ENCODE results near the gene GP1BA. TPM values are rescaled to one million over a fixed set of nuclear protein-coding genes. Genes with fewer than 3 reads are reported as not detected.

The GP1BA gene
- total RNA-seq (not detected in 2 replicates), polyA plus RNA-seq (not detected in 2 replicates), polyA minus RNA-seq (not detected in 2 replicates), Bru-seq, nascent RNA (not detected), BruChase-seq, experiment 1, labeled RNA remaining after a 6-hour chase (not detected), BruChase-seq, experiment 2, labeled RNA remaining after a 2-hour chase (not detected)
- not detected in 2 replicates for polyA plus RNA-seq (2011; cell fraction: cytosol; rRNA removed)
- polyA plus RNA-seq (2011; cell fraction: nucleus; rRNA removed) = not detected in 2 replicates
- 0.35 and 0.70 TPM in 2 replicates for polyA plus RNA-seq (2012)
- not detected for polyA minus RNA-seq (2011; cell fraction: cytosol; rRNA and poly(A)+ RNA removed)
- polyA minus RNA-seq (2011; cell fraction: nucleus; rRNA and poly(A)+ RNA removed) = not detected in 2 replicates
- long read RNA-seq, partial matches to known transcripts = 0 of 22 reads
- long read RNA-seq, other reads (novel, unspliced or antisense) = 22 of 22 reads

DNA sequence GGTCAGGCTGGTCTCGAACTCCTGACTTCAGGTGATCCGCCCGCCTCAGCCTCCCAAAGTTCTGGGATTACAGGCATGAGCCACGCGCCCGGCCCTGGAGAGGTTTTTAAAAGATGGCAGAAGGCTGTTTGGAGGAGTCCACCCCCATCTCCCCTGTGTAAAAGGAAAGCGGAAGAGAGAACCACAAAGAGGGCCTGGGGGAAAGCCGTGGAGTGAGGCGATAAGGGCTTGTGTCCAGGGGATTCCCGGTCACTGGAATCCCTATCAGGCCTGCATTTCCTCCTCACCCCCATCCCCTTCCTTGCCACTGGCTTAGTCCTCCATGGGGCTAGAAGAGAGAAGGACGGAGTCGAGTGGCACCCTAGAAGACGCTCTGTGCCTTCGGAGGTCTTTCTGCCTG is at the start of gene GP1BA:
Gene GP1BA (plus strand): TSS at position 315 of the 400 bp plus-strand sequence. CDS start 328 bp downstream, outside the sequence.
- H3K9me1 ChIP-seq (replicated peaks; ENCODE audit: control insufficient read depth, extremely low read depth, insufficient read depth, low read length) = no peaks in the 10 kb centered on the region
- DNase-seq (ENCODE audit: low read depth, low spot score) = no peak
- H3K27ac ChIP-seq (ENCODE audit: insufficient read depth, low read depth, low read length) = no peak within 1 kb of the TSS
- H3K4me3 ChIP-seq (replicated peaks in 1 of 3; ENCODE audit: insufficient read depth in 1 of 3, low read depth in 1 of 3, low read length in 3 of 3) = no peak within 1 kb of the TSS
- peaks cover 7% of the 10 kb centered on the region for H3K4me1 ChIP-seq (ENCODE audit: control insufficient read depth, extremely low read depth, insufficient read depth, low read length)
- H4K20me1 ChIP-seq (replicated peaks; ENCODE audit: control insufficient read depth, extremely low read depth, insufficient read depth, low read length) = no peaks in the 10 kb centered on the region
- H3K27me3 ChIP-seq (ENCODE audit: control insufficient read depth in 2 of 2, insufficient read depth in 2 of 2, low read length in 2 of 2) = no peaks in the 10 kb centered on the region
- H3K9ac ChIP-seq (replicated peaks; ENCODE audit: extremely low read depth, insufficient read depth, low read length) = no peak within 1 kb of the TSS
- ChIA-PET CTCF (interaction anchor here (1.2 kb wide), 1 partner anchor 23 kb away, joined by 3 read pairs; no protein-coding TSS in a partner anchor), POLR2A (no interaction called here)
- peaks cover 0 to 6% of the 10 kb centered on the region in 2 experiments for H3K36me3 ChIP-seq (ENCODE audit: control insufficient read depth in 2 of 2, extremely low read depth in 1 of 2, insufficient read depth in 2 of 2, low read length in 2 of 2)
- BruUV-seq (replicated peaks) = no TSS peak
- H3K9me3 ChIP-seq (replicated peaks; ENCODE audit: control insufficient read depth, insufficient read depth, low read length) = no peaks in the 10 kb centered on the region
- FAIRE-seq = no peak
- dilution Hi-C loops (cut with MboI; ENCODE audit: extremely low pct_ligation_motif_present, low sequenced_read_pairs) (no loop called here), intact Hi-C loops (cut with micrococcal nuclease) (no loop called here)
- H3K79me2 ChIP-seq (ENCODE audit: control insufficient read depth, insufficient read depth, low read length) = no peaks in the 10 kb centered on the region
- no peak within 1 kb of the TSS for H3K4me2 ChIP-seq (ENCODE audit: insufficient read depth, low read length)
- TF ChIP-seq EZH2 (IDR thresholded peaks at IDR 0.05; ENCODE audit: borderline replicate concordance, low read depth, low read length, severe bottlenecking) (no peak), FOS (IDR thresholded peaks at IDR 0.05; ENCODE audit: borderline replicate concordance, insufficient read depth, low read length) (no peak), POLR2A (IDR thresholded peaks at IDR 0.05; ENCODE audit: low read depth, low read length) (no peak), GATA2 (IDR thresholded peaks at IDR 0.05; ENCODE audit: insufficient read depth, insufficient read length, low read depth, low read length) (no peak)
- no peak within 1 kb of the TSS for H2AFZ ChIP-seq (ENCODE audit: low read depth, low read length)

DNA sequence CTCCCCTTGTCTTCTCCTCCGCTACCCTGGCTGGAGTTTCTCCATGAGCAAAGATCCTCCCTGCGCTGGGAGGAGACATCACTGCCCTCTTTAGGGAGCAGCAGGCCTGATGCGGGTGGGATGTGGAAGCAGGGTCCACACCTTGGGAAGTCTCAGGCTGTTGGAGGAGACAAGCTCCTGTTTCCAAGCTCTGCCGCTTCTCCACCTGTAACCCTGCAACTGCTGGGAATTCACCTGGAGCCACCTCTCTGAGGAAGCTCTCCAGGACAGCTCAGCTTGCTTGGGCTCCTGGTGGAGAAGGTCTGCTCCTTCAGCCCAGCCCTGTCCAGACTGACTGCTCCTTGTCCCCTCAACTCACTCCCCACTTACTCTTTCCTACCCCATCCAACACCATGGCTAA is 47.6 kb upstream of the GP1BA start:
- Histone ChIP-seq H3K9ac (replicated peaks; ENCODE audit: extremely low read depth, insufficient read depth, low read length) (no peak overlapping the region), H3K79me2 (ENCODE audit: control insufficient read depth, insufficient read depth, low read length) (no peaks in the 10 kb centered on the region), H3K36me3 (ENCODE audit: control insufficient read depth in 2 of 2, extremely low read depth in 1 of 2, insufficient read depth in 2 of 2, low read length in 2 of 2) (peaks cover 3 to 43% of the 10 kb centered on the region in 2 experiments), H3K9me3 (replicated peaks; ENCODE audit: control insufficient read depth, insufficient read depth, low read length) (no peaks in the 10 kb centered on the region), H3K4me3 (replicated peaks in 1 of 3; ENCODE audit: insufficient read depth in 1 of 3, low read depth in 1 of 3, low read length in 3 of 3) (no peak overlapping the region), H3K27me3 (ENCODE audit: control insufficient read depth in 2 of 2, insufficient read depth in 2 of 2, low read length in 2 of 2) (no peaks in the 10 kb centered on the region), H3K4me1 (ENCODE audit: control insufficient read depth, extremely low read depth, insufficient read depth, low read length) (no peaks in the 10 kb centered on the region), H4K20me1 (replicated peaks; ENCODE audit: control insufficient read depth, extremely low read depth, insufficient read depth, low read length) (no peaks in the 10 kb centered on the region), H3K9me1 (replicated peaks; ENCODE audit: control insufficient read depth, extremely low read depth, insufficient read depth, low read length) (no peaks in the 10 kb centered on the region), H3K4me2 (ENCODE audit: insufficient read depth, low read length) (no peak overlapping the region), H2AFZ (ENCODE audit: low read depth, low read length) (no peak overlapping the region), H3K27ac (ENCODE audit: insufficient read depth, low read depth, low read length) (no peak overlapping the region)
- ChIA-PET CTCF (interaction anchor here (0.9 to 5.9 kb wide), 2 partner anchors 27 to 96 kb away, joined by 3 to 61 read pairs; partner anchors contain the start of genes GLTPD2 and VMO1), POLR2A (no interaction called here)
- dilution Hi-C loops (cut with MboI; ENCODE audit: extremely low pct_ligation_motif_present, low sequenced_read_pairs) = no loop called here
- intact Hi-C loops (cut with micrococcal nuclease) = no loop called here
- BruUV-seq (replicated peaks) = no TSS peak
- DNase-seq (ENCODE audit: low read depth, low spot score) = no peak
- no peak for FAIRE-seq
- TF ChIP-seq MYC (IDR thresholded peaks at IDR 0.05; ENCODE audit: low read depth, low read length) = no peak
- no peak for TF ChIP-seq GATA2 (IDR thresholded peaks at IDR 0.05; ENCODE audit: insufficient read depth, insufficient read length, low read depth, low read length)
- no peak for TF ChIP-seq POLR2AphosphoS5 (IDR thresholded peaks at IDR 0.05; ENCODE audit: insufficient read depth, low read depth, low read length)
- TF ChIP-seq, protein P1, sequence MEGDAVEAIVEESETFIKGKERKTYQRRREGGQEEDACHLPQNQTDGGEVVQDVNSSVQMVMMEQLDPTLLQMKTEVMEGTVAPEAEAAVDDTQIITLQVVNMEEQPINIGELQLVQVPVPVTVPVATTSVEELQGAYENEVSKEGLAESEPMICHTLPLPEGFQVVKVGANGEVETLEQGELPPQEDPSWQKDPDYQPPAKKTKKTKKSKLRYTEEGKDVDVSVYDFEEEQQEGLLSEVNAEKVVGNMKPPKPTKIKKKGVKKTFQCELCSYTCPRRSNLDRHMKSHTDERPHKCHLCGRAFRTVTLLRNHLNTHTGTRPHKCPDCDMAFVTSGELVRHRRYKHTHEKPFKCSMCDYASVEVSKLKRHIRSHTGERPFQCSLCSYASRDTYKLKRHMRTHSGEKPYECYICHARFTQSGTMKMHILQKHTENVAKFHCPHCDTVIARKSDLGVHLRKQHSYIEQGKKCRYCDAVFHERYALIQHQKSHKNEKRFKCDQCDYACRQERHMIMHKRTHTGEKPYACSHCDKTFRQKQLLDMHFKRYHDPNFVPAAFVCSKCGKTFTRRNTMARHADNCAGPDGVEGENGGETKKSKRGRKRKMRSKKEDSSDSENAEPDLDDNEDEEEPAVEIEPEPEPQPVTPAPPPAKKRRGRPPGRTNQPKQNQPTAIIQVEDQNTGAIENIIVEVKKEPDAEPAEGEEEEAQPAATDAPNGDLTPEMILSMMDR (IDR thresholded peaks at IDR 0.05; ENCODE audit: extremely low read depth in 1 of 2, insufficient read depth in 1 of 2, low read depth in 1 of 2, low read length in 2 of 2) = no peak
- TF ChIP-seq JUN (IDR thresholded peaks at IDR 0.05; ENCODE audit: borderline replicate concordance, insufficient read depth, insufficient read length, low read depth) = no peak
- TF ChIP-seq, protein P2, sequence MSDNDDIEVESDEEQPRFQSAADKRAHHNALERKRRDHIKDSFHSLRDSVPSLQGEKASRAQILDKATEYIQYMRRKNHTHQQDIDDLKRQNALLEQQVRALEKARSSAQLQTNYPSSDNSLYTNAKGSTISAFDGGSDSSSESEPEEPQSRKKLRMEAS (IDR thresholded peaks at IDR 0.05; ENCODE audit: insufficient read depth, insufficient read length) = no peak
- TF ChIP-seq POLR2A (IDR thresholded peaks at IDR 0.05; ENCODE audit: low read depth, low read length) = no peak
- no peak for TF ChIP-seq EZH2 (IDR thresholded peaks at IDR 0.05; ENCODE audit: borderline replicate concordance, low read depth, low read length, severe bottlenecking)
- no peak for TF ChIP-seq FOS (IDR thresholded peaks at IDR 0.05; ENCODE audit: borderline replicate concordance, insufficient read depth, low read length)
